Stimulated activated CD8-positive, alpha-beta memory T cell treated with anti-CD3 and anti-CD28 coated beads, Interleukin-7, amount 100 ng/mL, for 4 hours (primary cell): Measurements from ENCODE around the gene SMIM31.

Experiments
- DNase-seq, 2 donors: peaks; one replicate each; pipeline ENCODE4 v3.0.0-alpha.2; 2020; ENCODE audit warnings: low read depth in 2 of 2

SMIM31 gene

GRCh38 chr4:164753873-164754488 is at the start of gene SMIM31:
Gene SMIM31 (plus strand): TSS chr4:164754131. CDS start chr4:164770444, 16,313 bp downstream.
- DNase-seq = no peak

GRCh38 chr4:164706675-164707074 is 47.3 kb upstream of the SMIM31 start:
- no peak for DNase-seq

- DNase-seq = no peak
These were observed 37.0 kb upstream of the SMIM31 start for GRCh38 chr4:164716901-164717300.

- no peak for DNase-seq
These were observed 35.1 kb upstream of the SMIM31 start for GRCh38 chr4:164718827-164719226.

- no peak for DNase-seq
These were observed 28.9 kb upstream of the SMIM31 start for GRCh38 chr4:164725066-164725465.

DNA sequence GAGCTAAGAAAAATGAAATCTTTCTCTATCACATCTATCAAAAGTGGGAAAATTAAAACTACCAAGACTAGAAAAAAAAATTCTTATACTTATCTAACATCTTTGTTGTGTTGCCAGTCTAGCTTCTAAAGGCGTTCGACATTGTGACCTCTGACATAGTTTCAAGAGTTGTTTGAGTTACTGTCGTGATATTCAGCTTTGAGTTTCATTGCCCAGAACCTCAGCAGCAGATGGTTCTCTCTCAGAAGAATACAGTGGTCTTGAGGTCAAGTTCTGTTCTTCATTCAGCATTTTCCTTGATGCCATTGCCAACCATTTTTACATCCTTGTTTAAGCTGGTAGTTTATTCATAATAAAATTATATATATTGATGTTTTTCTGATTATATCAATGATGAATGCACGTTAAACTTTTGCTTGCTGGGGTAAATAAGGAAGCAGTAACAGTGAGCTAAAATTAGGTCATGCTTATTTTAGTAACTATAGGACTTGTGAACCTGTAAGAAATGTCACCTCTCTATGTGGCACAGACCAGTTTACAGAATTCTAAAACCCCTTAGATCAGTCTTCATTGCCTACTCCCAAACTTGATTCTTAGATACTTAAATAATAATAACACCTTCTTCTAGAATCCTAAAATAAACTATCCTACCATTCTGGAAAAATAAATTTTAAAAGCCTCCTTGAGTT is 23.1 kb upstream of the SMIM31 start:
- DNase-seq = no peak

GRCh38 chr4:164731827-164732474 is 22.0 kb upstream of the SMIM31 start:
- peak; percentile 3 to 20 for DNase-seq

GRCh38 chr4:164734484-164734883 is 19.4 kb upstream of the SMIM31 start:
- DNase-seq = no peak

- no peak for DNase-seq
These were observed 5.6 kb upstream of the SMIM31 start for GRCh38 chr4:164748375-164748774.

DNA sequence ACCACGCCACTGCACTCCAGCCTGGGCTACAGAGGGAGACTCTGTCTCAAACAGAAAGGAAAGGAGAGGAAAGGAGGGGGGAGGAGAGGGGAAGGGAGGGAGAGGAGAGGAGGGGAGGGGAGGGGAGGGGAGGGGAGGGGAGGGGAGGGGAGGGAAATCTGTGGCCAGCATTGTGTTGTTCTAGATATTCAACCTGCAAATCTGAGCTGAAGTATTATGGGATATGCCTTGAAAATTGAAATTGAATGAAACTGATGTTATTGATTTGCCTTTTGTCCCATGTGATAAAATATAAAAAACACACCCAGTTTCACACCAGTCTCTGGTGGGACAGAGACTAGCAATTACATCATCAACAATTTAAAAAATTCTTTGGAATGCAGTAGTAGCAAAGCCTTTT is 1.5 kb downstream of the SMIM31 start:
- DNase-seq = no peak

GRCh38 chr4:164756686-164757085 is 2.8 kb downstream of the SMIM31 start:
- no peak for DNase-seq

GRCh38 chr4:164761241-164761640 is 7.3 kb downstream of the SMIM31 start:
- DNase-seq = no peak

DNA sequence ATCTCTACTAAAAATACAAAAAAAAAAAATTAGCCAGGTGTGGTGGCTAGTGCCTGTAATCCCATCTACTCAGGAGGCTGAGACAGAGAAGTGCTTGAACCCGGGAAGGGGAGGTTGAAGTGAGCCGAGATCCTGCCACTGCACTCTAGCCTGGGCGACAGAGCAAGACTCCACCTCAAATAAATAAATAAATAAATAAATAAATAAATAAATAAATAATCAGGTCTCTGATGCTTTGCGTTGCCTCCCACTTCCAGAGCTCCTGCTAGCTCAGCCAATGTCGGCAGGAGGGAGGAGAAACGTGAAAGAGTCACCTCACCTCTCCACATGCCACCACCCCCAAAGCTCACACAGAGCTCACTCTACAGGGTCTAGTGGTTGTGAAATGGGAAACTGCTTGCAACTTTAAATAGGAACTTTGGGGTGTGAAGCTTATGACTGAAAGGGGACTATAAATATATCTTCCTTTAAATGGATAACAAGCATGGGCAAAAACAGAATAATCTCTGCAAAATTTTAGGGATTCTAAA is 7.9 kb downstream of the SMIM31 start:
- DNase-seq = no peak

GRCh38 chr4:164765096-164765495 is 11.2 kb downstream of the SMIM31 start:
- no peak for DNase-seq

GRCh38 chr4:164765833-164766232 is 11.9 kb downstream of the SMIM31 start:
- DNase-seq = no peak

DNA sequence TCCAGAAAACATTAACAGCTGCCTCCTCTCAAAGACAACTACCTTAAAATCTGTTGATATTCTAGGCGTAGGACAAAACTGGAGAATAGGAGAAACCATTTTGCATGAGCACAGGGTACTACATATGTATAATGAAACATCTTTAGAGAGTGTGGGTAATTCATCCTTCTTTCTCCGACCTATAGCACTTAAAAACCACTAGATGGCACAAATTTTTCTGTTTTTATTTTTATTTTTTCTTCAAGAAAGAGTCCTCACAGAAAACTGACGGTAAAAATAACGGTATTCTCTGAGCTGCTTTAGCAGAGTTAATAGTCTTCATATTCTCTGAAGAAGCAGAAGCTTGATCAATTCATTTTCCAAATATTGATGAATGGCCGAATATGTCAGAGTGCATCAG is 14.6 kb downstream of the SMIM31 start:
- DNase-seq = no peak

DNA sequence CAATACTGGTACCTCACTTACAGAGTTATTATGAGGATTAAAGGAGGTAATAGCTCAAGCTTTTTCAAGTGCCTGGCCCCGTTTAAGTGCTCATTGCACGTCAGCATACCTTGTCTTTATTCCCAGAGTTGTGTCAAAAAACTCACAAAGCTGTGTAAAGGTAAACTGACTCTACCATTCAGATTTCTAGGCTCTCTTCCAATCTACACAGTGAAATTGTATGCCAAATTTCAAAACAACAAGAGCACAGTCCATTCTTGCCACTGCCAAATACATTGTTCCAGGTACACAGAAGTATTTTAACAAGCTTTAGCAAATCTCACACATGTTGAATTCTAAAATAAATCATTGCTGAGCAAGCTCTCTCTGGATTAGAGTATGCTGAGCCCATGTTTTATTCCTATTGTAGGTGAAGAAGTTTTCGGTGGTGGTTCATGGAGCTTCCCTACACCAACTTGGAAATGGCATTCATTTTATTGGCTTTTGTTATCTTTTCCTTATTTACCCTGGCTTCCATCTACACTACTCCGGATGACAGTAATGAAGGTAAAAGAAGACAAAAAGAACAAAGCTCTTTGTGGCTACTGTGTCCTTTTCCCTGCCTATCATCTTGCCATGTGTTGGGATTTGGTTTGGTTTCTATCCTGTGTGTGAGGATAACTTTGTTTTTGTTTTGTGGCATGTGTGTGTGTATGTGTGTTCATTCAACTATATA is 16.2 kb downstream of the SMIM31 start:
- DNase-seq = no peak

DNA sequence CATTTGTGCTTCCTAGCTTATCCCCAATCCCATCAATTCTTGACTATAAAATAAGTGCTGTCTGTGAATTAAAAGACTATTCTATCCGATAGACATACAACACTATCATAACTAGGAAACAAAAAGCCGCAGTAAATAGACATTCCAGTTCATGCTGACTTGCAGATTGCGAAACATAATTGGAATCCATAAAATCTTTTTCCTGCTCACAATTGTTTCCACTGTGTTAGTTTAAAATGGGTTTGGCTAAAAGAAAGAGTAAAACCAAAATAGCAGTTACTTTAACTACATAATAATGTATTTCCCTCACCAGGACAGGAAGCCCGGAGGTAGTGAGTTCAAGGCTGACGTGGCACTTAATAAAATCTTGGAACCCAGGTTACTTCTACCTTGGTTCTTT is 17.2 kb downstream of the SMIM31 start:
- DNase-seq = no peak

- no peak for DNase-seq
These were observed 18.1 kb downstream of the SMIM31 start for GRCh38 chr4:164772076-164772475.

DNA sequence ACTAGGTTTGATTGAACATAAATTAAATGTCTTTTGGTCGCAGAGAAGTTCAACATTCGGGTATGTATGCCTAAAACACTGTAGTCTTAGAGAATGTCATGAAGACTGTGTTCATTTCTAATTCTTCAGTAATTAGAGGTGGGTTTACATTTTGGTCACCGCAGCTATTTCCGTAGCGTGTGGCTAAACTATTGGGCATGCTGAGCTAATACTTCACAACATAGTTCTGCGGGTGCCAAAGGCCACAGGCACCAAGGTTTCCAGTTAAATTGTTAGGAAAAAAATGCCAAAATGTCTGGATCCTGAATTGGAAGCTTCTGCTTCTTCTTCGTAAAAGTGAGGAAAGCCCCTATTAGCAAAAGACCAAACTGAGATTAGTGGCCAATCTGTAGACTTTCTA is 25.1 kb downstream of the SMIM31 start:
- no peak for DNase-seq

GRCh38 chr4:164779811-164780216 is 25.9 kb downstream of the SMIM31 start:
- DNase-seq = no peak

GRCh38 chr4:164780839-164781238 is 26.9 kb downstream of the SMIM31 start:
- DNase-seq = no peak
